Right atrium auricular region (tissue), 2 donors: Measurements from ENCODE around the gene TTC22. TPM values are rescaled to one million over a fixed set of nuclear protein-coding genes. Genes with fewer than 3 reads are reported as not detected.
A peak's percentile ranks its signal among the peaks of the same experiment; 100 is the strongest.

Experiments
- DNase-seq: peaks from one replicate; pipeline ENCODE4 v3.0.0-alpha.2; 2019; ENCODE audit warnings: low spot score
- H3K27ac ChIP-seq, 2 donors: fragments of 200-600 bp; sonication (generic); 1 replicate in 1 of 2; 2 replicates in 1 of 2; pipeline ENCODE4 v1.5.1; 2016 to 2019
- H3K27me3 ChIP-seq, 2 donors: fragments of 200-600 bp; sonication (generic); one replicate each; pipeline versions ENCODE4 v1.5.1 to v1.6.0; 2017 to 2019
- H3K36me3 ChIP-seq: fragments of 200-600 bp; sonication (generic); one replicate; pipeline ENCODE4 v1.5.1; 2016
- H3K4me1 ChIP-seq, 2 donors: fragments of 200-600 bp; sonication (generic); one replicate each; pipeline versions ENCODE4 v1.5.1 to v1.6.0; 2017 to 2019
- H3K4me3 ChIP-seq, 2 donors: fragments of 200-600 bp; sonication (generic); 1 replicate in 1 of 2; 2 replicates in 1 of 2; pipeline ENCODE4 v1.5.1; 2017 to 2019; ENCODE audit warnings: mild to moderate bottlenecking in 1 of 2, moderate library complexity in 1 of 2
- H3K9me3 ChIP-seq, 2 donors: fragments of 200-600 bp; sonication (generic); one replicate each; pipeline ENCODE4 v1.5.1; 2019
- CTCF ChIP-seq, 2 donors: fragments of 200-600 bp; sonication (generic); IDR thresholded peaks; one replicate each; pipeline ENCODE4 v1.5.1; 2019; ENCODE audit warnings: antibody characterized with exemption in 2 of 2
- total RNA-seq, 2 donors: library from RNA; depleted of rRNA; stranded (reverse); fragments of >200 nt; gene quantifications; one replicate each; pipeline ENCODE4 v1.1.0, GENCODE V29; 2016

Gene TTC22
- total RNA-seq, 2 donors from 2014 or later = 0.43 to 0.70 TPM

GRCh38 chr1:54744696-54745095 is 56.4 kb downstream of the TTC22 start:
- no peak overlapping the region for H3K4me3 ChIP-seq
- H3K36me3 ChIP-seq = peaks cover 30% of the 10 kb centered on the region
- DNase-seq = no peak
- H3K27me3 ChIP-seq = no peaks in the 10 kb centered on the region
- TF ChIP-seq CTCF (IDR thresholded peaks at IDR 0.05) = no peak
- H3K27ac ChIP-seq = no peak overlapping the region
- no peaks in the 10 kb centered on the region for H3K4me1 ChIP-seq
- H3K9me3 ChIP-seq = no peaks in the 10 kb centered on the region

- no peak overlapping the region for H3K4me3 ChIP-seq
- H3K27ac ChIP-seq = no peak overlapping the region
- H3K4me1 ChIP-seq = no peaks in the 10 kb centered on the region
- H3K9me3 ChIP-seq = no peaks in the 10 kb centered on the region
- DNase-seq = no peak
- H3K36me3 ChIP-seq = peaks cover 38% of the 10 kb centered on the region
- no peaks in the 10 kb centered on the region for H3K27me3 ChIP-seq
- no peak for TF ChIP-seq CTCF (IDR thresholded peaks at IDR 0.05)
Observed at GRCh38 chr1:54743416-54744226, 57.5 kb downstream of the TTC22 start.

GRCh38 chr1:54742282-54742681 is 58.8 kb downstream of the TTC22 start:
- Histone ChIP-seq H3K4me3 (no peak overlapping the region), H3K4me1 (no peaks in the 10 kb centered on the region), H3K27me3 (no peaks in the 10 kb centered on the region), H3K9me3 (no peaks in the 10 kb centered on the region), H3K36me3 (peaks cover 52% of the 10 kb centered on the region), H3K27ac (no peak overlapping the region)
- DNase-seq = peak; percentile 32
- TF ChIP-seq CTCF (IDR thresholded peaks at IDR 0.05) = no peak

- Histone ChIP-seq H3K4me3 (no peak overlapping the region), H3K9me3 (no peaks in the 10 kb centered on the region), H3K4me1 (no peaks in the 10 kb centered on the region), H3K27me3 (no peaks in the 10 kb centered on the region), H3K36me3 (peaks cover 58% of the 10 kb centered on the region), H3K27ac (no peak overlapping the region)
- peak; percentile 4 for DNase-seq
- no peak for TF ChIP-seq CTCF (IDR thresholded peaks at IDR 0.05)
Observed at GRCh38 chr1:54741531-54741930, 59.6 kb downstream of the TTC22 start.

GRCh38 chr1:54738244-54738643 is 62.9 kb downstream of the TTC22 start:
- Histone ChIP-seq H3K9me3 (no peaks in the 10 kb centered on the region), H3K4me1 (no peaks in the 10 kb centered on the region), H3K36me3 (peaks cover 67% of the 10 kb centered on the region), H3K27me3 (no peaks in the 10 kb centered on the region), H3K27ac (no peak overlapping the region), H3K4me3 (no peak overlapping the region)
- TF ChIP-seq CTCF (IDR thresholded peaks at IDR 0.05) = no peak
- DNase-seq = peak; percentile 46

- DNase-seq = peak; percentile 28
- Histone ChIP-seq H3K27me3 (no peaks in the 10 kb centered on the region), H3K4me3 (no peak overlapping the region), H3K4me1 (no peaks in the 10 kb centered on the region), H3K36me3 (peaks cover 63% of the 10 kb centered on the region), H3K27ac (no peak overlapping the region), H3K9me3 (no peaks in the 10 kb centered on the region)
- no peak for TF ChIP-seq CTCF (IDR thresholded peaks at IDR 0.05)
Observed at GRCh38 chr1:54736685-54737084, 64.4 kb downstream of the TTC22 start.
